Measurements from ENCODE around the gene INPP5F. TPM values are rescaled to one million over a fixed set of nuclear protein-coding genes. Genes with fewer than 3 reads are reported as not detected.

Gene INPP5F
- total RNA-seq, 4 donors from 2014 or later: 13.9 to 20.9 (median 17.0) TPM

DNA sequence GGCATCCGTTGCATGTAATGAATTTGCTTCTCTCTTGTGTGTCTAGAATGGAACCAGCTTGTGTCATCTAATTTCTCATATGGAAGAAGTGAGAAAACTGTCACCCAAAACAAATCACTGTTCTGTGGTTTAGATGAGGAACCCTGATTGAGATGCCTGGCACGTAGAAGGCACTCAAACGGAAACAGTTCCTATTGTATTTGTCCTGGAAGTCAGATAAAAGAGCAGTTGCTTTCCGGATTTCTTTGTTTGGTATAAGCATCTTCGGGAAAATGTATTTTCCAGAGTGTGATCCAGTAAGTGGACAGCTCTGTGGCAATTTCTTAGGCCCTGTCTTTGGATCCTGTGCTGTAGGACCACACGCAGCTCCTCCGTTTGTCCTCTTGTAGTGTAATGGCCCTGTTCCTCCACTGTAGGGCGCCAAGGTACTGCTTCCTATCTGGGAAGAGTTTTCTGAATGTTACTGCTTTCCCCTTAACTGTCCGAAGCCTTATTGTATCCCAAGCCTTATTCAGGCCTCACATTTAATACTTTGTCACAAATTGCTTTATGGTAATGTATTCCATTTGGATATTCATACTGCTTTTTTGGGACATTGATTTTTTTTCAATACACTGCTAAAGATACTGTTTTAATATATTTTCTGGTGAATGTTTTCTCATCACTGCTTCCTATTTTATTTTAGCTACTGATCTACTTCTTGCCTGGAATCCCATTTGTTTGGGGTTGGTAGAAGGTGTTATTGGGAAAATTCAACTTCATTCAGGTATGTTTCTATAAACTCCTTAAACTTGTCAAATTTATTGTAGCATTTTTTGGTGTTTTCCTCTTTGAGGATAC lies 24.8 kb downstream of the INPP5F start:
- TF ChIP-seq, protein P1, sequence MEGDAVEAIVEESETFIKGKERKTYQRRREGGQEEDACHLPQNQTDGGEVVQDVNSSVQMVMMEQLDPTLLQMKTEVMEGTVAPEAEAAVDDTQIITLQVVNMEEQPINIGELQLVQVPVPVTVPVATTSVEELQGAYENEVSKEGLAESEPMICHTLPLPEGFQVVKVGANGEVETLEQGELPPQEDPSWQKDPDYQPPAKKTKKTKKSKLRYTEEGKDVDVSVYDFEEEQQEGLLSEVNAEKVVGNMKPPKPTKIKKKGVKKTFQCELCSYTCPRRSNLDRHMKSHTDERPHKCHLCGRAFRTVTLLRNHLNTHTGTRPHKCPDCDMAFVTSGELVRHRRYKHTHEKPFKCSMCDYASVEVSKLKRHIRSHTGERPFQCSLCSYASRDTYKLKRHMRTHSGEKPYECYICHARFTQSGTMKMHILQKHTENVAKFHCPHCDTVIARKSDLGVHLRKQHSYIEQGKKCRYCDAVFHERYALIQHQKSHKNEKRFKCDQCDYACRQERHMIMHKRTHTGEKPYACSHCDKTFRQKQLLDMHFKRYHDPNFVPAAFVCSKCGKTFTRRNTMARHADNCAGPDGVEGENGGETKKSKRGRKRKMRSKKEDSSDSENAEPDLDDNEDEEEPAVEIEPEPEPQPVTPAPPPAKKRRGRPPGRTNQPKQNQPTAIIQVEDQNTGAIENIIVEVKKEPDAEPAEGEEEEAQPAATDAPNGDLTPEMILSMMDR (IDR thresholded peaks at IDR 0.05; ENCODE audit: low read depth): no peak

DNA sequence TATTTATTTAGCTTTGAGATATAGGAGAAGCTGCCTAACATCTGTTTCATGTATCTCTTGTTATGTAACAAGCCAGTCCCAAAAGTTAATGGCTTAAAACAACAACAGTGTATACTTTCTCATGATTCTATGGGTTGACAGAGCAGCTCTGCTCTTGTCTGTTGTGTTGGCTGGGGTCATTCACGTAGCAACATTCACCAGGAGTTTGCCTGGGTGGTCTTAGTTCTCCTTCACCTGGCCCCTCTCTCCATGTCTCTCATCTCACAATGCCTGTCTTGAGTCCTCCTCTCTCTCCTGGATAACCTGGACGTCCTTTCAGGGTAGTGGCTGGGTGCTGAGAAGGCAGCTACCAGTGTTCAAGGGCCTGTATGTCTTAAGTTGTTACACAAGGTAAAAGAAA lies 27.5 kb downstream of the INPP5F start:
- TF ChIP-seq, protein P1 (IDR thresholded peaks at IDR 0.05; ENCODE audit: low read depth): no peak

DNA sequence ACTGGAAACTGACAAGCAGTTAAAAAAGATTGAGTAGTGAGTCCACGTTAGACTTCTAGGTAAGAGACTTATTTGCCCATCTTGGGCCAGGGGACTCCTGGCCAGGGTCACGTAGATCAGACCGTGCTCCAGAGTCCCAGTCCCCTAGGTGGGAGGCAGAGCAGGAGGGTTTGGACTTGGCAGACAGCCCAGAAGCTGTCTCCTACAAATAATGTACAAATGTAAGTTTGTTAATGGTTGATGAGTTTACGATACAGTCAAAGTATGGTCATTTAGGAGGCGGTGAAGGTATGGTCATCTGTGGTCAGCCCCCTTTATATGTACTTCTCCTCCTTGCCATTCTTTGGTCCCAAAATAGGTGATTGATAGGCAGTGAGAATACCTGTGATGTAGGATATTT lies 28.2 kb downstream of the INPP5F start:
- TF ChIP-seq, protein P1 (IDR thresholded peaks at IDR 0.05; ENCODE audit: low read depth): no peak

DNA sequence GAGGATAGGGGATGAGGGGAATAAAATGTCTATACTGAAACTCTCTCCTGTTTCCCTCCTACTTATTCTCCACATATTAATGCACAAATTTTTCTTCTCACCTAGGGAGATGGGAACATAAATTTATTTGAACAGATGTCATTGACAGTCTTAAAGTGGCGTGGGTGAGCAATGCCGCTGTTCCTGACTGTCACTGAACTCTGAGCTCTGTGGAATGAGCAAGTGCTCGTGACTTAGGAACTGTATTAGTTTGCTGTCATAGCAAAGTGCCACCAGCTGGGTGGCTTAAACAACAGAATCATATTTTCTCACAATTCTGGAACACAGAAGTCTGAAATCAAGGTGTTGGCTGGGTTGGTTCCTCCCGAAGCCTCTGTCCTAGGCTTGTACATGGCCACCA lies 29.1 kb downstream of the INPP5F start:
- TF ChIP-seq, protein P1 (IDR thresholded peaks at IDR 0.05; ENCODE audit: low read depth): no peak

DNA sequence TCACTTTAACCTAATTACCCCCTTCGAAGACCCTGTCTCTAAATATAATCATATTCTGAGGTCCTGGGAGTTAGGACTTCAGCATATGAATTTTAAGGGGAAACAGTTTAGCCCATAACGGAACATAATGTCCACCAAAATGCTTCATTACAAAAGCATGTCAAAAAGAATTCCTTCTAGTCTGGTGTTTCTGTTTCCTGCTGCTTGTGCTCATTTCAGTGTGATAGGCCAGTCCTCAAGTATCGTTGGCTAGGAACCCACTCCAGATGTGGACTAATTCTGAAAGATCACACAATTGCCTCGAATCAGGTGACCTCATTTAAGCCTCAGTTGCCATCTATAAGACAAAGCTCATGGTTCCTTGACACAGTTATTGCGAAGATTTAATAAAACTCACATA lies 29.6 kb downstream of the INPP5F start:
- TF ChIP-seq, protein P1 (IDR thresholded peaks at IDR 0.05; ENCODE audit: low read depth): no peak

DNA sequence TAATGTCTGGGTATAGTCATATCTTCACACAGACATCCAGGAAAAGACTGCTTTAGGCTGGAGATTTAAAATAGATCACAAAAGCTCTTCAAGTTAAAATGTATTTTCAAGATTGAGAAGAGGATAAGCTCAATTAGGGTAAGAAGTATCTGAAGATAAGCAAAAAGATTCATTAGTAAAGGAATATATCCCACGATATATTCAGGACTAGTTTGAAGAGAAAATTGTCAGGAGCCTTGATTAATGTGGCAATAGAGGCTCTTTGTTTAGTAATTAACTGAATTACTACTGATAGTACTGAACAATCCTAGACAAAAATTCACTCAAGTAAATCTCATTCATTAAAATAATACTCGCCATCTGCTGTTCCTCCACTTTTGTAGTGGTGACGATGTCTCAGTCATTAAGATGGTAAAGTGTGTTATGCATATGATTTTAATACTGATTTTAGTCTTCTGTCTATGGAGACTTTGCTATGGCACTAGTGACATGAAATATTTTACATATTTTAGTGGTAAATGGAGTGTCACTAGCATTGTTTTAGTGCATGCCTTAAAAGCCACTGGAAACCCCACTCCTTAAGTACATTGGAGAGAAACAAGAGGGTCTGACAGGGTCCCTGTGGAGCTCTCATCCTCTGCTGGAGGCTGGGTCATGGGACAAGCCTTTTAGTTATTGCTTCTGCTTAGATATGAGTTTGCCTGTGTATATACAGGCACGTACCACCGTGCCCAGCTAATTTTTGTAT lies 32.8 kb downstream of the INPP5F start:
- TF ChIP-seq, protein P1 (IDR thresholded peaks at IDR 0.05; ENCODE audit: low read depth): no peak

DNA sequence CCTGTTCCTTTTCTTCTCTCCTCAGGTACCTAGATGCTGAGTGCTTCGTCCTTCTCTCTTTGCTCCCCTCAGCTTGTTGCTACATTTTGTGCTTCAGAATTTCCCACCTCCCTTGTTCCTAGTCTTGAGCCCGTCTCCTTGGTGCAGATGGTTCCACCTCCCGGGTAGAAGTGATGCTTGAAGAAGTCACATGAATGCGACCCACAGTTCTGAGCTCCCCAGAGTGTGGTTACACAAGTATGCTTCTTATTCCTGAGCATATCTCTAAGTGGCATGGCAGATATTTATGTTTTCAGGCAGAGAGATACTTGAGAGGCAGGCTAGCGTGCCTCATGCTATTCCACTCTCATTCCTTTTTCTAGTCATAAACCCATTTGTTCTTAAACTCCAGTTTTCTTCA lies 34.0 kb downstream of the INPP5F start:
- TF ChIP-seq, protein P1 (IDR thresholded peaks at IDR 0.05; ENCODE audit: low read depth): no peak

All from subcutaneous adipose tissue (tissue), 4 donors.